Loucy (cell line): ENCODE measurements around the gene OGFOD2.

Experiments used
- H2AFZ ChIP-seq: fragments of 200-600 bp; sonication (generic); 2 replicates; pipeline ENCODE4 v1.6.0; 2016; ENCODE audit warnings: antibody characterized with exemption, mild to moderate bottlenecking, low read length, moderate library complexity
- H3F3A ChIP-seq: fragments of 200-600 bp; 2 replicates; pipeline ENCODE4 v1.6.0; 2016; ENCODE audit warnings: antibody characterized with exemption, low read depth, mild to moderate bottlenecking
- H3K27me3 ChIP-seq: fragments of 200-600 bp; sonication (generic); 2 replicates; pipeline ENCODE4 v1.6.1; 2014; ENCODE audit warnings: low read length, mild to moderate bottlenecking; ENCODE audit not compliant: insufficient read depth, poor library complexity, severe bottlenecking
- H3K36me3 ChIP-seq: fragments of 200-600 bp; sonication (generic); 2 replicates; pipeline ENCODE4 v1.6.1; 2016; ENCODE audit warnings: low read length; ENCODE audit not compliant: insufficient read depth
- H3K4me1 ChIP-seq: fragments of 200-600 bp; sonication (generic); 2 replicates; pipeline ENCODE4 v1.5.1; 2014; ENCODE audit warnings: low read length, mild to moderate bottlenecking; ENCODE audit not compliant: insufficient read depth, poor library complexity, severe bottlenecking
- H3K4me2 ChIP-seq: fragments of 200-600 bp; sonication (generic); 2 replicates; pipeline ENCODE4 v1.6.0; 2014; ENCODE audit warnings: antibody characterized with exemption, low read length, low read depth, mild to moderate bottlenecking; ENCODE audit not compliant: poor library complexity, severe bottlenecking
- H3K4me3 ChIP-seq: fragments of 200-600 bp; sonication (generic); 2 replicates; pipeline ENCODE4 v1.5.1; 2014; ENCODE audit warnings: low read length, mild to moderate bottlenecking, mixed read lengths; ENCODE audit not compliant: poor library complexity, severe bottlenecking
- H3K79me2 ChIP-seq: fragments of 200-600 bp; sonication (generic); 2 replicates; pipeline ENCODE4 v1.6.1; 2014; ENCODE audit warnings: low read length; ENCODE audit not compliant: insufficient read depth
- H3K9ac ChIP-seq: fragments of 200-600 bp; sonication (generic); 2 replicates; pipeline ENCODE4 v1.6.0; 2014; ENCODE audit warnings: mild to moderate bottlenecking, low read depth, low read length, moderate library complexity; ENCODE audit not compliant: poor library complexity, severe bottlenecking
- H3K9me2 ChIP-seq: fragments of 200-600 bp; sonication (generic); replicated peaks from 2 replicates; pipeline ENCODE4 v1.6.1; 2016; ENCODE audit warnings: low read depth, low read length, mixed read lengths
- H3K9me3 ChIP-seq: fragments of 200-600 bp; sonication (generic); 2 replicates; pipeline ENCODE4 v1.6.1; 2014; ENCODE audit warnings: mild to moderate bottlenecking, antibody characterized with exemption, low read length, low read depth; ENCODE audit not compliant: insufficient read depth
- H4K20me1 ChIP-seq: fragments of 200-600 bp; sonication (generic); 2 replicates; pipeline ENCODE4 v1.6.0; 2014; ENCODE audit warnings: antibody characterized with exemption, low read length, mild to moderate bottlenecking; ENCODE audit not compliant: insufficient read depth, poor library complexity, severe bottlenecking
- EZH2phosphoT487 ChIP-seq: fragments of 200-600 bp; IDR thresholded peaks from 2 replicates; pipeline ENCODE4 v1.6.1; 2018; ENCODE audit warnings: antibody characterized with exemption, mild to moderate bottlenecking, moderate library complexity, borderline replicate concordance
- TF ChIP-seq, protein P1 (sequence below): fragments of 200-600 bp; sonication (generic); conservative IDR thresholded peaks from 2 replicates; pipeline ENCODE4 v1.5.1; 2014; ENCODE audit warnings: mild to moderate bottlenecking, antibody characterized with exemption, low read length

Gene OGFOD2

DNA sequence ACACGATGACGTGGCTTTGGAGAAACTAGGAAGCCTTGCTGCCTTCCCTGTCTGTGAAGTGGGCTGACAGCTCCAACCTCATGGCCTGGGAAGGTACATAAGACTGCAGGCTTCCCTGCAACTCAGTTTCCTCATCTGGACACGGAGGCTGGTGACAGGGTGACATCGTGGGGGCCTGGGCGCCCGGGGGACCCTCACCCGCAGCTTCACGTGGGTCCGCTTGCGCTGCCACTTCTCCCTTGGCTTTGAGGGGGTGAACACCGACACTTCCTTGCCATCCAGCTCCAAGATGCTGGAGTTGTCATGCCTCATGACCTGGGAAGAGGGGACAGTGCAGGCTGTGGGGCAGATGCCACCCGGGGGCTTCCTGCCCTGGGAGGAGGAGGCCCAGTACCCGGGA lies 13.0 kb downstream of the OGFOD2 start:
- Histone ChIP-seq H3K9ac (no peak overlapping the region), H3K9me3 (no peaks in the 10 kb centered on the region), H3K27me3 (no peaks in the 10 kb centered on the region), H4K20me1 (peaks cover 5% of the 10 kb centered on the region), H3F3A (no peaks in the 10 kb centered on the region), H3K4me1 (peaks cover 13% of the 10 kb centered on the region), H3K79me2 (peaks cover 3% of the 10 kb centered on the region; the same call in 1 of the 2 replicates), H3K36me3 (0 out of 2 replicates have a peak, but pooled peaks cover under 1% of the 10 kb centered on the region), H2AFZ (no peak overlapping the region), H3K4me3 (no peak overlapping the region), H3K9me2 (no peaks in the 10 kb centered on the region), H3K4me2 (no peak overlapping the region)
- TF ChIP-seq, protein P1, sequence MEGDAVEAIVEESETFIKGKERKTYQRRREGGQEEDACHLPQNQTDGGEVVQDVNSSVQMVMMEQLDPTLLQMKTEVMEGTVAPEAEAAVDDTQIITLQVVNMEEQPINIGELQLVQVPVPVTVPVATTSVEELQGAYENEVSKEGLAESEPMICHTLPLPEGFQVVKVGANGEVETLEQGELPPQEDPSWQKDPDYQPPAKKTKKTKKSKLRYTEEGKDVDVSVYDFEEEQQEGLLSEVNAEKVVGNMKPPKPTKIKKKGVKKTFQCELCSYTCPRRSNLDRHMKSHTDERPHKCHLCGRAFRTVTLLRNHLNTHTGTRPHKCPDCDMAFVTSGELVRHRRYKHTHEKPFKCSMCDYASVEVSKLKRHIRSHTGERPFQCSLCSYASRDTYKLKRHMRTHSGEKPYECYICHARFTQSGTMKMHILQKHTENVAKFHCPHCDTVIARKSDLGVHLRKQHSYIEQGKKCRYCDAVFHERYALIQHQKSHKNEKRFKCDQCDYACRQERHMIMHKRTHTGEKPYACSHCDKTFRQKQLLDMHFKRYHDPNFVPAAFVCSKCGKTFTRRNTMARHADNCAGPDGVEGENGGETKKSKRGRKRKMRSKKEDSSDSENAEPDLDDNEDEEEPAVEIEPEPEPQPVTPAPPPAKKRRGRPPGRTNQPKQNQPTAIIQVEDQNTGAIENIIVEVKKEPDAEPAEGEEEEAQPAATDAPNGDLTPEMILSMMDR: no peak
- TF ChIP-seq EZH2phosphoT487: no peak

DNA sequence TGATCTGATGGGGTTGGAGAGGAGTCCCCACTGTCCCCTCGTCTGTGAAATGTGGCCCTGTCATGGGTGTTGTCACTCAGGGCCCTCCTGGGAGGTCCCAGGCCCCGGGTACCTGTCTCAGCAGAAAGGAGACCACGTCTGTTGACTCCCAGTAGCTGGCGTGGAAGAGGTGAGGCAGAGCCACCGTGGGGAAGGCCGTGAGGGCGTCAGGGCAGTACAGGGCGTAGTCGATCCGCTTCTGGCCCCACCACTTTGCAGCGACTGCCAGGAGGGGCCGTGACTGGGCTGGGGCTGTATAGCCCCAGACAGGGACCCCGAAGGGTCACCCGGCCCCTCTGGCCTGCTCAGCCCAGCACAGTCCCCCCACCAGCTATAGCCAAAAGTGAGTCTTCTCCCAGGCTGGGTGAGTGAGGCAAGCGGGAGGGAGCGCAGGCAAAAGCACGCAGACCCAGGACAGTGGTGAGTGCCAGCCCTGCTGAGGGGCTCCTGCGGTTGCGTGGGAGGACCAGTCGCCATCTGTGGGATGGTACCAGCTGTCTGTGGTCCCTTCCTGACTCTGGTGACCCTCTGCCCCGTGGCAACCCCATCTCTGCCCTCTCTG lies 13.7 kb downstream of the OGFOD2 start:
- H4K20me1 ChIP-seq: no peaks in the 10 kb centered on the region
- no peaks in the 10 kb centered on the region for H3K79me2 ChIP-seq
- H3K4me1 ChIP-seq: peaks cover 7% of the 10 kb centered on the region
- H3K4me2 ChIP-seq: no peak overlapping the region
- H3K36me3 ChIP-seq: no peaks in the 10 kb centered on the region
- H3K9me3 ChIP-seq: no peaks in the 10 kb centered on the region
- H3K4me3 ChIP-seq: no peak overlapping the region
- no peaks in the 10 kb centered on the region for H3K9me2 ChIP-seq
- no peak overlapping the region for H3K9ac ChIP-seq
- no peak overlapping the region for H2AFZ ChIP-seq
- H3F3A ChIP-seq: no peaks in the 10 kb centered on the region
- no peak for TF ChIP-seq EZH2phosphoT487
- TF ChIP-seq, protein P1: no peak
- H3K27me3 ChIP-seq: no peaks in the 10 kb centered on the region

DNA sequence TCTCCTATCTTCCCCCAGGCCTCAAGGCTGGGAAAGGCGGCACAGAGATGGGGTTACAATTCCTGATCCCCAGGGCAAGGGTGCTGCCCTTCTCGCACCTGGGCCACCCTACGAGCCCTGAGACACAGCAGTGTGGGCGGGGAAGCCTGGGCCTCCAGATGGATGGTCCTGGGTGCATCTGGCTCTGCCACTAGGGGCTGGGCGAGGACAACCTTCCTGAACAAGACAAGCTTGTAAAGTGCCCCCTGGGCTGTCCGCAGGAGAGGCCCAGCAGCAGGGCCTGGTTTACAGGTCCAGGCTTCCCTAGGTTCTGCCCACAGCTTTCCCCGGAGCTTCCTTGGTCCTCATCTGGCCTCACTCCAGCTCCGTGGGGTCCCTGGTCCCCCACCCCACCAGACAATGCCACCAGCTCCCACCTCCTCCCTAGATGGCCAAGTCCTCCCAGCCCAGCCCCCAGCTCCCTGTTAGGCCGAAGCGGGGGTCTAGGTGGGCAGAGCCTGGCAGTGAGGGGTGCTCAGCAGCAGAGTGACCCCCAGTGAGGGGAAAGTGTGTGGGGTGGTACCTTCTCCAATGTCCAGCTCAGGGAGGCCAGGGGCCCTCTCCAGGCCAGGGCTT lies 14.3 kb downstream of the OGFOD2 start:
- no peaks in the 10 kb centered on the region for H3K36me3 ChIP-seq
- no peak overlapping the region for H3K4me2 ChIP-seq
- H3F3A ChIP-seq: no peaks in the 10 kb centered on the region
- H3K9ac ChIP-seq: no peak overlapping the region
- H3K27me3 ChIP-seq: no peaks in the 10 kb centered on the region
- no peaks in the 10 kb centered on the region for H3K79me2 ChIP-seq
- no peak for TF ChIP-seq EZH2phosphoT487
- TF ChIP-seq, protein P1: 0 out of 2 replicates have a peak, but pooled peaks have one; percentile 12
- no peaks in the 10 kb centered on the region for H3K9me3 ChIP-seq
- peaks cover 1% of the 10 kb centered on the region for H3K4me1 ChIP-seq
- H3K4me3 ChIP-seq: no peak overlapping the region
- H3K9me2 ChIP-seq: no peaks in the 10 kb centered on the region
- no peak overlapping the region for H2AFZ ChIP-seq
- H4K20me1 ChIP-seq: no peaks in the 10 kb centered on the region
